Erythroblast (primary cell): ENCODE results near the gene SIAH3.

ENCODE experiments used
- GATA1 ChIP-seq: IDR thresholded peaks from 2 replicates; pipeline ENCODE4 v1.6.1; 2011; ENCODE audit warnings: low read depth, mild to moderate bottlenecking, control low read depth, low read length, moderate library complexity
- POLR2A ChIP-seq: IDR thresholded peaks from 2 replicates; pipeline ENCODE4 v1.6.1; 2011; ENCODE audit warnings: mild to moderate bottlenecking, low read length

GRCh38 chr13:45863709-45864590 is 12.4 kb upstream of the SIAH3 start:
- no peak for TF ChIP-seq POLR2A
- TF ChIP-seq GATA1: no peak
